B cell (primary cell): ENCODE data around the gene FURIN. TPM values are rescaled to one million over a fixed set of nuclear protein-coding genes. Genes with fewer than 3 reads are reported as not detected.

Experiments used
- ATAC-seq: fragments of 200-7000 bp; cut with Tn5 transposase; one replicate; pipeline ENCODE4 v1.10.0; 2021; ENCODE audit warnings: low read depth, mild to moderate bottlenecking, moderate number of reproducible peaks, moderate library complexity
- CTCF ChIA-PET: fragments of 350-600 bp; sonication (Branson Sonifier 250); formaldehyde crosslinking; loops from one replicate; lab custom pipeline; 2021; ENCODE audit warnings: antibody characterized with exemption, inconsistent platforms; lab: Charles Lee
- POLR2A ChIA-PET: fragments of 350-600 bp; sonication (Branson Sonifier 250); formaldehyde crosslinking; loops from one replicate; lab custom pipeline; 2021; ENCODE audit warnings: antibody characterized with exemption; lab: Charles Lee
- DNase-seq: peaks from one replicate; pipeline ENCODE4 v3.0.0; 2013
- H2AFZ ChIP-seq: 2 replicates; pipeline ENCODE4 v1.6.1; 2012; ENCODE audit warnings: mild to moderate bottlenecking, low read depth, low read length; ENCODE audit not compliant: insufficient read depth, poor library complexity, severe bottlenecking
- H3K27ac ChIP-seq, 2 donors: 1 replicate in 1 of 2; 2 replicates in 1 of 2; pipeline ENCODE4 v1.5.1; 2012 to 2013; ENCODE audit warnings: low read length in 2 of 2, mild to moderate bottlenecking in 2 of 2, moderate library complexity in 1 of 2
- H3K27me3 ChIP-seq, 4 experiments: fragments of 200-600 bp in 1 of 4; sonication (generic) in 1 of 4; replicated peaks in 1 of 4; 1 replicate in 2 of 4; 2 replicates in 2 of 4; pipeline versions ENCODE4 v1.6.1 to v1.7.0; 2013 to 2016; ENCODE audit warnings: low read length in 3 of 4, mild to moderate bottlenecking in 2 of 4, mixed read lengths in 1 of 4, moderate library complexity in 1 of 4; ENCODE audit not compliant: insufficient read depth in 4 of 4, control insufficient read depth in 3 of 4; ENCODE audit errors: control extremely low read depth in 1 of 4
- H3K36me3 ChIP-seq, 2 experiments: replicated peaks in 1 of 2; 1 replicate in 1 of 2; 2 replicates in 1 of 2; pipeline versions ENCODE4 v1.6.1 to v1.7.1; 2013; ENCODE audit warnings: low read length in 1 of 2; ENCODE audit not compliant: insufficient read depth in 2 of 2, control insufficient read depth in 1 of 2; ENCODE audit errors: control extremely low read depth in 1 of 2, extremely low read depth in 1 of 2
- H3K4me1 ChIP-seq, 2 donors: fragments of 200-600 bp in 1 of 2; sonication (generic) in 1 of 2; 1 replicate in 1 of 2; 2 replicates in 1 of 2; pipeline versions ENCODE4 v1.5.1 to v1.6.1; 2013 to 2017; ENCODE audit warnings: low read length in 2 of 2; ENCODE audit not compliant: control insufficient read depth in 2 of 2, insufficient read depth in 2 of 2
- H3K4me2 ChIP-seq: replicated peaks from 2 replicates; pipeline ENCODE3; 2012; ENCODE audit warnings: mild to moderate bottlenecking, low read depth, low read length; ENCODE audit not compliant: poor library complexity, severe bottlenecking
- H3K4me3 ChIP-seq, 5 experiments: fragments of 200-600 bp in 1 of 5; sonication (generic) in 1 of 5; 1 replicate in 3 of 5; 2 replicates in 2 of 5; pipeline versions ENCODE4 v1.5.1 to v1.7.0; 2011 to 2016; ENCODE audit warnings: low read length in 4 of 5, mild to moderate bottlenecking in 4 of 5, low read depth in 2 of 5, control low read depth in 1 of 5, moderate library complexity in 1 of 5; ENCODE audit not compliant: insufficient read depth in 1 of 5; ENCODE audit errors: control extremely low read depth in 1 of 5, extremely low read depth in 1 of 5
- H3K79me2 ChIP-seq: fragments of 200-600 bp; sonication (generic); one replicate; pipeline ENCODE4 v1.6.0; 2016; ENCODE audit warnings: low read length; ENCODE audit not compliant: control insufficient read depth, insufficient read depth
- H3K9ac ChIP-seq: fragments of 200-600 bp; sonication (generic); 2 replicates; pipeline ENCODE4 v1.6.1; 2017; ENCODE audit warnings: mild to moderate bottlenecking, low read length, moderate library complexity
- H3K9me3 ChIP-seq, 3 donors: one replicate each; pipeline versions ENCODE4 v1.6.1 to v1.7.1; 2013; ENCODE audit warnings: low read length in 2 of 3; ENCODE audit not compliant: control insufficient read depth in 2 of 3, insufficient read depth in 1 of 3; ENCODE audit errors: control extremely low read depth in 1 of 3
- H4K20me1 ChIP-seq: 2 replicates; pipeline ENCODE4 v1.6.0; 2012; ENCODE audit warnings: mild to moderate bottlenecking, low read length; ENCODE audit not compliant: insufficient read depth, control insufficient read depth, poor library complexity, severe bottlenecking
- H3K27ac Mint-ChIP-seq: one replicate; pipeline ENCODE4 v1.8.0; 2021; ENCODE audit warnings: mixed read lengths
- H3K27me3 Mint-ChIP-seq: one replicate; pipeline ENCODE4 v1.8.0; 2021; ENCODE audit warnings: mixed read lengths
- H3K4me1 Mint-ChIP-seq: one replicate; pipeline ENCODE4 v1.8.0; 2021; ENCODE audit warnings: mixed read lengths
- H3K4me3 Mint-ChIP-seq: one replicate; pipeline ENCODE4 v1.8.0; 2021; ENCODE audit warnings: mixed read lengths
- H3K9me3 Mint-ChIP-seq: one replicate; pipeline ENCODE4 v1.8.0; 2022; ENCODE audit warnings: mixed read lengths; ENCODE audit not compliant: insufficient read depth
- CTCF ChIP-seq: fragments of 200-600 bp; IDR thresholded peaks from one replicate; pipeline ENCODE4 v1.8.0; 2022; ENCODE audit warnings: antibody characterized with exemption, mild to moderate bottlenecking
- EZH2 ChIP-seq: IDR thresholded peaks from 2 replicates; pipeline ENCODE4 v1.6.1; 2012; ENCODE audit warnings: borderline replicate concordance, low read depth, mild to moderate bottlenecking, moderate library complexity, low read length; ENCODE audit not compliant: insufficient read depth, poor library complexity, severe bottlenecking
- WGBS: methylation state at CpG from one replicate; pipeline ENCODE4 v1.1.5; 2013; ENCODE audit warnings: missing lambda C conversion rate; ENCODE audit not compliant: insufficient coverage; 5-methylcytosine and 5-hydroxymethylcytosine counted together
- intact Hi-C: fragments of 100-400 bp; cut with micrococcal nuclease; formaldehyde crosslinking; loops from one replicate; pipeline ENCODE4 v1.10.0; 2022
- polyA plus RNA-seq: library from polyadenylated mRNA; depleted of rRNA; stranded (reverse); fragments of >200 nt; gene quantifications from 2 replicates; pipeline ENCODE4 v1.2.3, GENCODE V29; 2012
- total RNA-seq, 2 donors: library from RNA; stranded (reverse); fragments of 120-200 nt in 1 of 2; gene quantifications; 1 replicate in 1 of 2; 2 replicates in 1 of 2; pipeline versions ENCODE4 v1.2.3 to v1.2.4, GENCODE V29; 2013 to 2022

The FURIN gene
- total and polyA plus RNA-seq, 2 donors (not counting 1 experiment from before 2014, with no cell fraction given) = 31.6 to 66.7 TPM

GRCh38 chr15:90917569-90917968, 49.2 kb downstream of the FURIN start:
- Mint-ChIP-seq H3K4me3 (no peak overlapping the region), H3K27ac (no peak overlapping the region), H3K9me3 (no peaks in the 10 kb centered on the region), H3K27me3 (no peaks in the 10 kb centered on the region), H3K4me1 (peaks cover 10% of the 10 kb centered on the region)
- intact Hi-C loops = no loop called here
- Histone ChIP-seq H3K27ac (no peak overlapping the region), H3K4me1 (peaks cover 0 to 11% of the 10 kb centered on the region in 2 donors), H4K20me1 (no peaks in the 10 kb centered on the region), H3K27me3 (no peaks in the 10 kb centered on the region), H3K79me2 (no peaks in the 10 kb centered on the region), H3K4me2 (no peak overlapping the region), H3K36me3 (peaks cover 6 to 81% of the 10 kb centered on the region in 2 experiments), H3K4me3 (no peak overlapping the region), H2AFZ (no peak overlapping the region), H3K9ac (no peak overlapping the region), H3K9me3 (no peaks in the 10 kb centered on the region)
- no peak for DNase-seq
- WGBS = over 99% methylated on average over 12 of the region's 12 CpGs
- CTCF ChIA-PET = interaction anchor here (2.1 kb wide), 1 partner anchor 14 kb away, joined by 8 read pairs; the partner anchor contains the start of gene HDDC3
- no peak for ATAC-seq
- TF ChIP-seq CTCF (no peak), EZH2 (no peak)
- POLR2A ChIA-PET = no interaction called here

- Histone ChIP-seq H3K27me3 (no peaks in the 10 kb centered on the region), H3K4me1 (peaks cover 0 to 11% of the 10 kb centered on the region in 2 donors), H3K9ac (no peak overlapping the region), H3K27ac (no peak overlapping the region), H2AFZ (no peak overlapping the region), H3K9me3 (no peaks in the 10 kb centered on the region), H3K4me3 (no peak overlapping the region), H3K79me2 (no peaks in the 10 kb centered on the region), H3K36me3 (peaks cover 6 to 75% of the 10 kb centered on the region in 2 experiments), H4K20me1 (no peaks in the 10 kb centered on the region), H3K4me2 (no peak overlapping the region)
- H3K27ac Mint-ChIP-seq = no peak overlapping the region
- ChIA-PET POLR2A (no interaction called here), CTCF (interaction anchor here (2.1 kb wide), 1 partner anchor 14 kb away, joined by 8 read pairs; the partner anchor contains the start of gene HDDC3)
- 98% methylated on average over 23 of the region's 23 CpGs for WGBS
- intact Hi-C loops = no loop called here
- H3K27me3 Mint-ChIP-seq = no peaks in the 10 kb centered on the region
- no peaks in the 10 kb centered on the region for H3K9me3 Mint-ChIP-seq
- DNase-seq (no peak), ATAC-seq (no peak)
- no peak overlapping the region for H3K4me3 Mint-ChIP-seq
- H3K4me1 Mint-ChIP-seq = peaks cover 10% of the 10 kb centered on the region
- no peak for TF ChIP-seq EZH2
Measured at GRCh38 chr15:90918034-90918788, 49.8 kb downstream of the FURIN start.
